ENCODE measurements around the gene SEMA3B.

GRCh38 chr3:50317300-50317699, 48.4 kb downstream of the SEMA3B start:
- TF ChIP-seq TAF1 (IDR thresholded peaks at IDR 0.05; ENCODE audit: low read depth, low read length) (no peak), POLR2AphosphoS5 (IDR thresholded peaks at IDR 0.05; ENCODE audit: low read depth, low read length) (no peak), POU2F2 (IDR thresholded peaks at IDR 0.05; ENCODE audit: low read depth, low read length) (no peak), POLR2A (IDR thresholded peaks at IDR 0.05; ENCODE audit: low read depth, low read length) (no peak), SPI1 (IDR thresholded peaks at IDR 0.05; ENCODE audit: low read depth, low read length) (no peak)
